ENCODE results near the gene ERC2.

The ERC2 gene

DNA sequence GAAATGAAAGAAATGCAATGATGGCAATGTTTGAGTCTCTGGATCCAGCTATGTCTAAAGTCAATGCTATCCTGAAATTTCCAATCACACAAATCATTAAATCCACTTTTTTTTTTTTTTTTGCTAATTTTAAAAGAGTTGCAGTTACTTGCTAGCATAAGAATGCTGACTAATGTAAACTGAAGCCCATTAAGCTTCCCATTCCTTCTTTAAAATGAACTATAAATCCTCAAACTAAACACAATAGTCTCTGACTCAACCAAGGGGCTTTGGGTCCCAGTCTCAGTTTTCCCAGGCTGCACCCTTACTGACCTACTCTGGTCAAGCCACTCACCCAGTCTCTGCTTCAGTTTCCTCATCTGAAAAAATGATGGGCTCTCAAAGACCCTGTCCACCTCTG is 361.1 kb downstream of the ERC2 start:
- H3K4ac ChIP-seq (ENCODE audit: low read depth, low read length) = no peak overlapping the region
- no peaks in the 10 kb centered on the region for H3K79me2 ChIP-seq (ENCODE audit: control insufficient read depth, insufficient read depth, low read length, poor library complexity)
- no peak overlapping the region for H3K23ac ChIP-seq (ENCODE audit: low read length)
- no peak overlapping the region for H2AK5ac ChIP-seq (ENCODE audit: low read length)
- no peak overlapping the region for H3K4me3 ChIP-seq (ENCODE audit: low read depth, low read length)
- H3K27ac ChIP-seq (ENCODE audit: low read depth, low read length) = no peak overlapping the region
- H3K4me1 ChIP-seq (ENCODE audit: control insufficient read depth in 1 of 2, insufficient read depth in 2 of 2, low read length in 2 of 2) = peaks cover 2 to 3% of the 10 kb centered on the region in 2 experiments
- H2AFZ ChIP-seq (ENCODE audit: insufficient read depth, low read length, poor library complexity) = no peak overlapping the region
- H2BK120ac ChIP-seq (ENCODE audit: insufficient read depth, low read length, poor library complexity) = no peak overlapping the region
- no peaks in the 10 kb centered on the region for H3K36me3 ChIP-seq (ENCODE audit: control insufficient read depth in 1 of 2, insufficient read depth in 2 of 2, low read length in 2 of 2)
- DNase-seq = no peak
- H4K91ac ChIP-seq (ENCODE audit: low read depth, low read length) = no peak overlapping the region
- no peaks in the 10 kb centered on the region for H3K27me3 ChIP-seq (ENCODE audit: insufficient read depth, low read length)
- no peak overlapping the region for H4K8ac ChIP-seq (ENCODE audit: low read depth, low read length)
- H3K18ac ChIP-seq (ENCODE audit: low read length) = no peak overlapping the region
- H3K79me1 ChIP-seq (ENCODE audit: low read length) = no peaks in the 10 kb centered on the region
- H3K9me3 ChIP-seq (ENCODE audit: insufficient read depth, low read depth, low read length) = no peaks in the 10 kb centered on the region
- no peak overlapping the region for H2BK12ac ChIP-seq (ENCODE audit: low read length)
- no peak overlapping the region for H3K14ac ChIP-seq (ENCODE audit: low read length)
- H3K9ac ChIP-seq (ENCODE audit: low read length) = no peak overlapping the region
- no peak overlapping the region for H4K12ac ChIP-seq (ENCODE audit: low read depth, low read length)
- no peak overlapping the region for H2BK5ac ChIP-seq (ENCODE audit: low read depth, low read length, poor library complexity)
- H3K4me2 ChIP-seq (ENCODE audit: low read length) = no peak overlapping the region

DNA sequence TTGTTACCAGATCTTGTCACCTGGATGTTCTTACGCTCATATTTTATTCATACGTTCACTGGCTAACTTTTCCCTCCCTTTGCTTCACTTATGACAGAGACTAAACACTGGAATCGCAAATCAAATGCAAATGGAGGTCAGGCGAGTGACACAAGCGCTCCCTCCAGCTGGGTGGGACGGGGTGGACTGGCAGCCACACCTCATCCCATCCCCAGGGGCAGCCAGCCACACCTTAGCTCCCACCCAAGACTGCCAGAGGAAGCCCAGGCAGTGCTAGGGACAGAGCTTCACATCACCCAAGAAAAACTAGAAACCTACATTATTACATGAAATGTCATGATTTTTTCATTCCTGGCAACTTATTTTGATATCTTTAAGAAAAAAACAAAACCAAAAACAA is 366.2 kb downstream of the ERC2 start:
- Histone ChIP-seq H3K9ac (ENCODE audit: low read length) (no peak overlapping the region), H3K4me2 (ENCODE audit: low read length) (no peak overlapping the region), H3K27ac (ENCODE audit: low read depth, low read length) (no peak overlapping the region), H4K91ac (ENCODE audit: low read depth, low read length) (no peak overlapping the region), H3K4ac (ENCODE audit: low read depth, low read length) (no peak overlapping the region), H2AFZ (ENCODE audit: insufficient read depth, low read length, poor library complexity) (no peak overlapping the region), H2AK5ac (ENCODE audit: low read length) (no peak overlapping the region), H4K12ac (ENCODE audit: low read depth, low read length) (no peak overlapping the region), H3K9me3 (ENCODE audit: insufficient read depth, low read depth, low read length) (no peaks in the 10 kb centered on the region), H3K23ac (ENCODE audit: low read length) (no peak overlapping the region), H3K36me3 (ENCODE audit: control insufficient read depth in 1 of 2, insufficient read depth in 2 of 2, low read length in 2 of 2) (no peaks in the 10 kb centered on the region), H2BK120ac (ENCODE audit: insufficient read depth, low read length, poor library complexity) (no peak overlapping the region), H3K27me3 (ENCODE audit: insufficient read depth, low read length) (no peaks in the 10 kb centered on the region), H3K18ac (ENCODE audit: low read length) (no peak overlapping the region), H2BK5ac (ENCODE audit: low read depth, low read length, poor library complexity) (no peak overlapping the region), H4K8ac (ENCODE audit: low read depth, low read length) (no peak overlapping the region), H3K14ac (ENCODE audit: low read length) (no peak overlapping the region), H3K4me1 (ENCODE audit: control insufficient read depth in 1 of 2, insufficient read depth in 2 of 2, low read length in 2 of 2) (no peaks in the 10 kb centered on the region), H3K4me3 (ENCODE audit: low read depth, low read length) (no peak overlapping the region), H2BK12ac (ENCODE audit: low read length) (no peak overlapping the region), H3K79me2 (ENCODE audit: control insufficient read depth, insufficient read depth, low read length, poor library complexity) (no peaks in the 10 kb centered on the region), H3K79me1 (ENCODE audit: low read length) (no peaks in the 10 kb centered on the region)
- WGBS (ENCODE audit: extremely low coverage, insufficient coverage, insufficient read length) = no CpG with 5 or more reads among the region's 6 CpGs
- no peak for DNase-seq

DNA sequence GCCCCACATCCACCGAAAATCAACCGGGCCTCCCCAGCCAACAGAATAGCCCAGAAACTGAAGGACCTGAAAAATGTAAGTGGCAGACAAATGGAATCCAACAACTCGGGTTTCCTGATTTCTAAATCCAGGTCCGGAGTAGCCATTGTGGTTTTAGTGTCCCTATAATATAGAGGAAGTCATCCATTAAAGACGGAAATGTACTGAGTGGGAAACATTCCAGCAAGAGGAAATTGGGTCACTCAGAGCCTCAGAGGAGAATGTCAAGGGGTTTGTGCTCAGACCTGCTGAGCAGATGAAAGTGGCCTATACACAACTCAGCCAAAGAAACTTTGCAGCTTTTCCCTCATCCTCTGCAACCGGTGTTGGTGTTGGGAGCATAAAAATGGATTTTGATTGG is 366.7 kb downstream of the ERC2 start:
- WGBS (ENCODE audit: extremely low coverage, insufficient coverage, insufficient read length) = no CpG with 5 or more reads among the region's 6 CpGs
- no peaks in the 10 kb centered on the region for H3K27me3 ChIP-seq (ENCODE audit: insufficient read depth, low read length)
- no peak overlapping the region for H4K12ac ChIP-seq (ENCODE audit: low read depth, low read length)
- H3K79me1 ChIP-seq (ENCODE audit: low read length) = no peaks in the 10 kb centered on the region
- no peaks in the 10 kb centered on the region for H3K9me3 ChIP-seq (ENCODE audit: insufficient read depth, low read depth, low read length)
- H3K4me3 ChIP-seq (ENCODE audit: low read depth, low read length) = no peak overlapping the region
- no peak overlapping the region for H3K27ac ChIP-seq (ENCODE audit: low read depth, low read length)
- no peak overlapping the region for H3K14ac ChIP-seq (ENCODE audit: low read length)
- no peaks in the 10 kb centered on the region for H3K36me3 ChIP-seq (ENCODE audit: control insufficient read depth in 1 of 2, insufficient read depth in 2 of 2, low read length in 2 of 2)
- H3K79me2 ChIP-seq (ENCODE audit: control insufficient read depth, insufficient read depth, low read length, poor library complexity) = no peaks in the 10 kb centered on the region
- no peak overlapping the region for H2AK5ac ChIP-seq (ENCODE audit: low read length)
- no peaks in the 10 kb centered on the region for H3K4me1 ChIP-seq (ENCODE audit: control insufficient read depth in 1 of 2, insufficient read depth in 2 of 2, low read length in 2 of 2)
- no peak for DNase-seq
- no peak overlapping the region for H2BK120ac ChIP-seq (ENCODE audit: insufficient read depth, low read length, poor library complexity)
- H3K23ac ChIP-seq (ENCODE audit: low read length) = no peak overlapping the region
- no peak overlapping the region for H3K4me2 ChIP-seq (ENCODE audit: low read length)
- no peak overlapping the region for H4K8ac ChIP-seq (ENCODE audit: low read depth, low read length)
- no peak overlapping the region for H3K4ac ChIP-seq (ENCODE audit: low read depth, low read length)
- H3K9ac ChIP-seq (ENCODE audit: low read length) = no peak overlapping the region
- no peak overlapping the region for H2AFZ ChIP-seq (ENCODE audit: insufficient read depth, low read length, poor library complexity)
- H3K18ac ChIP-seq (ENCODE audit: low read length) = no peak overlapping the region
- no peak overlapping the region for H4K91ac ChIP-seq (ENCODE audit: low read depth, low read length)
- H2BK12ac ChIP-seq (ENCODE audit: low read length) = no peak overlapping the region
- no peak overlapping the region for H2BK5ac ChIP-seq (ENCODE audit: low read depth, low read length, poor library complexity)

DNA sequence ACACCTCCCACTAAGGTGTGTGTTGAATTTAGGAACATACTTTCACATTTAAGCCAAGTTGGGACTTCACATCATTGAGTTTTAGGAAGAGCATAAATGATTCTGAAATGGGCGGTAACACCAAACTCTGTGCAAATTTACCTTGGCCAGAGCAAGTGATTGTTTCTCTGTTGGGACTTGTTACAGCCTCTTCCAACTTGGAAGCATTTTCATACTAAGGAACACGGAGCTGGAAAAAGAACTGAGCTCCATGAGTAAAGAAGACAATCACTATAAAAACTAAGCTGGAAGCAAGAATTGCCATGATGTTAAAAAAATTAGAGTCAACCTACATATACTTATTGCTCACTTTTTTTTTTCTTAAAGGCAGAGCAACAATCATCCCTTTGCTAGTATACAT is 371.3 kb downstream of the ERC2 start:
- Histone ChIP-seq H2BK5ac (ENCODE audit: low read depth, low read length, poor library complexity) (no peak overlapping the region), H3K27me3 (ENCODE audit: insufficient read depth, low read length) (no peaks in the 10 kb centered on the region), H3K4ac (ENCODE audit: low read depth, low read length) (no peak overlapping the region), H2BK12ac (ENCODE audit: low read length) (no peak overlapping the region), H2AK5ac (ENCODE audit: low read length) (no peak overlapping the region), H3K36me3 (ENCODE audit: control insufficient read depth in 1 of 2, insufficient read depth in 2 of 2, low read length in 2 of 2) (no peaks in the 10 kb centered on the region), H3K79me1 (ENCODE audit: low read length) (no peaks in the 10 kb centered on the region), H4K12ac (ENCODE audit: low read depth, low read length) (no peak overlapping the region), H3K9me3 (ENCODE audit: insufficient read depth, low read depth, low read length) (no peaks in the 10 kb centered on the region), H3K14ac (ENCODE audit: low read length) (no peak overlapping the region), H3K4me3 (ENCODE audit: low read depth, low read length) (no peak overlapping the region), H3K4me1 (ENCODE audit: control insufficient read depth in 1 of 2, insufficient read depth in 2 of 2, low read length in 2 of 2) (no peaks in the 10 kb centered on the region), H4K91ac (ENCODE audit: low read depth, low read length) (no peak overlapping the region), H3K79me2 (ENCODE audit: control insufficient read depth, insufficient read depth, low read length, poor library complexity) (no peaks in the 10 kb centered on the region), H4K8ac (ENCODE audit: low read depth, low read length) (no peak overlapping the region), H2BK120ac (ENCODE audit: insufficient read depth, low read length, poor library complexity) (no peak overlapping the region), H3K23ac (ENCODE audit: low read length) (no peak overlapping the region), H3K18ac (ENCODE audit: low read length) (no peak overlapping the region), H3K27ac (ENCODE audit: low read depth, low read length) (no peak overlapping the region), H3K9ac (ENCODE audit: low read length) (no peak overlapping the region), H3K4me2 (ENCODE audit: low read length) (no peak overlapping the region), H2AFZ (ENCODE audit: insufficient read depth, low read length, poor library complexity) (no peak overlapping the region)
- DNase-seq = no peak
- WGBS (ENCODE audit: extremely low coverage, insufficient coverage, insufficient read length) = no CpG with 5 or more reads among the region's 2 CpGs

DNA sequence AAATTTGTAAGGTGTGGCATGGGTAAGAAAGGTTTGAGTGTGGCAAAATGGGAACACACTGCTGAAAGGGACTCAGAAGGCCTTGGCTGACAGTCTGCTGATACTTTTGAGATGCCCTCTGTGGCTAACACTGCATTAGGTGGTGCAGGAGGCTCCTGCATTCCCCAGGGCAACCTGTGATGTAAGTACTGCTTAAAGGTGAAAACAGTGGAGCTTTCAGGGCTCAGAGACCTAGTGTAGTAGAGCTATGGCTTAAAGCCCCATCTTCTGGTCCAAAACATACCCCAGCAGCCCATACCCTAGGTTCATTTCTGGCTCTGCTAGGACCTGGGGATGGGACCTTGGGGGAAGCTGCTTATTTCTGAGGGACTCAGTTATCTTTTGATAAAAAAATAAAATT is 374.1 kb downstream of the ERC2 start:
- H2BK12ac ChIP-seq (ENCODE audit: low read length) = no peak overlapping the region
- no peak overlapping the region for H4K8ac ChIP-seq (ENCODE audit: low read depth, low read length)
- no peak overlapping the region for H2BK120ac ChIP-seq (ENCODE audit: insufficient read depth, low read length, poor library complexity)
- no peaks in the 10 kb centered on the region for H3K79me1 ChIP-seq (ENCODE audit: low read length)
- H3K27ac ChIP-seq (ENCODE audit: low read depth, low read length) = no peak overlapping the region
- H3K4ac ChIP-seq (ENCODE audit: low read depth, low read length) = no peak overlapping the region
- no peak overlapping the region for H2AK5ac ChIP-seq (ENCODE audit: low read length)
- H2AFZ ChIP-seq (ENCODE audit: insufficient read depth, low read length, poor library complexity) = no peak overlapping the region
- no peak for DNase-seq
- no peak overlapping the region for H3K23ac ChIP-seq (ENCODE audit: low read length)
- H2BK5ac ChIP-seq (ENCODE audit: low read depth, low read length, poor library complexity) = no peak overlapping the region
- no peak overlapping the region for H3K4me3 ChIP-seq (ENCODE audit: low read depth, low read length)
- no peak overlapping the region for H3K14ac ChIP-seq (ENCODE audit: low read length)
- no peak overlapping the region for H3K9ac ChIP-seq (ENCODE audit: low read length)
- H4K91ac ChIP-seq (ENCODE audit: low read depth, low read length) = no peak overlapping the region
- no peaks in the 10 kb centered on the region for H3K36me3 ChIP-seq (ENCODE audit: control insufficient read depth in 1 of 2, insufficient read depth in 2 of 2, low read length in 2 of 2)
- H3K79me2 ChIP-seq (ENCODE audit: control insufficient read depth, insufficient read depth, low read length, poor library complexity) = no peaks in the 10 kb centered on the region
- H4K12ac ChIP-seq (ENCODE audit: low read depth, low read length) = no peak overlapping the region
- H3K18ac ChIP-seq (ENCODE audit: low read length) = no peak overlapping the region
- no peaks in the 10 kb centered on the region for H3K9me3 ChIP-seq (ENCODE audit: insufficient read depth, low read depth, low read length)
- no peaks in the 10 kb centered on the region for H3K4me1 ChIP-seq (ENCODE audit: control insufficient read depth in 1 of 2, insufficient read depth in 2 of 2, low read length in 2 of 2)
- H3K4me2 ChIP-seq (ENCODE audit: low read length) = no peak overlapping the region
- H3K27me3 ChIP-seq (ENCODE audit: insufficient read depth, low read length) = no peaks in the 10 kb centered on the region
